Fibroblast of lung (primary cell): ENCODE measurements around the gene SAP130.

Source experiments
- EZH2 ChIP-seq: IDR thresholded peaks from 2 replicates; pipeline ENCODE4 v1.5.1; 2012; ENCODE audit warnings: low read length, control low read depth, mild to moderate bottlenecking; ENCODE audit errors: missing control alignments
- TF ChIP-seq, protein P1 (sequence below), 2 donors: IDR thresholded peaks in 1 of 2; conservative IDR thresholded peaks in 1 of 2; 1 replicate in 1 of 2; 2 replicates in 1 of 2; pipeline ENCODE4 v1.5.1; 2011 to 2012; ENCODE audit warnings: low read length in 2 of 2, control low read depth in 1 of 2, inconsistent platforms in 1 of 2, low read depth in 1 of 2, mild to moderate bottlenecking in 1 of 2

DNA sequence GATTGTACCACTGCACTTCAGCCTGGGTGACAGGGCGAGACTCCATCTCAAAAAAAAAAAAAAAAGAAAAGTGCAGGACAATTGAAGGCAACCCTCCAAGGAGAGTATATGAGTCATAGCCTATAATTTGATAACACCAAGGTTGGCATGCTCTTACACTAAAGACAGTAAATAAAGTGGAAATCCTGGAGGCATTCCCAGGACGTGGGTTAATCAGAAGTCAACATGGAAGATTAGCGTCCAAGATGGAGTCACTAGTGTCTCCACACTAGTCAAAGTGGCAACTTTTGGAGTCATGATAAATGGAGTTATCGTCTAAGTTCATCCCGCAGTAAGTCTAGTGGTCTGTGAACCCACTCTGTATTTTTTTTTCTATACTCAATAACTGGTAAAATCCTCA is 41.9 kb upstream of the SAP130 start:
- TF ChIP-seq, protein P1, sequence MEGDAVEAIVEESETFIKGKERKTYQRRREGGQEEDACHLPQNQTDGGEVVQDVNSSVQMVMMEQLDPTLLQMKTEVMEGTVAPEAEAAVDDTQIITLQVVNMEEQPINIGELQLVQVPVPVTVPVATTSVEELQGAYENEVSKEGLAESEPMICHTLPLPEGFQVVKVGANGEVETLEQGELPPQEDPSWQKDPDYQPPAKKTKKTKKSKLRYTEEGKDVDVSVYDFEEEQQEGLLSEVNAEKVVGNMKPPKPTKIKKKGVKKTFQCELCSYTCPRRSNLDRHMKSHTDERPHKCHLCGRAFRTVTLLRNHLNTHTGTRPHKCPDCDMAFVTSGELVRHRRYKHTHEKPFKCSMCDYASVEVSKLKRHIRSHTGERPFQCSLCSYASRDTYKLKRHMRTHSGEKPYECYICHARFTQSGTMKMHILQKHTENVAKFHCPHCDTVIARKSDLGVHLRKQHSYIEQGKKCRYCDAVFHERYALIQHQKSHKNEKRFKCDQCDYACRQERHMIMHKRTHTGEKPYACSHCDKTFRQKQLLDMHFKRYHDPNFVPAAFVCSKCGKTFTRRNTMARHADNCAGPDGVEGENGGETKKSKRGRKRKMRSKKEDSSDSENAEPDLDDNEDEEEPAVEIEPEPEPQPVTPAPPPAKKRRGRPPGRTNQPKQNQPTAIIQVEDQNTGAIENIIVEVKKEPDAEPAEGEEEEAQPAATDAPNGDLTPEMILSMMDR (conservative IDR thresholded peaks at IDR 0.05 in 1 of 2, IDR thresholded peaks at IDR 0.05 in 1 of 2; ENCODE audit: low read depth in 1 of 2, low read length in 2 of 2) = no peak
- no peak for TF ChIP-seq EZH2
